ENCODE data around the gene ECD.

Gene ECD

GRCh38 chr10:73167783-73168464 lies at the start of gene ECD, which contains the start of gene FAM149B1:
ECD (minus strand) TSS chr10:73168008; CDS start chr10:73163937, 4,071 bp downstream.
FAM149B1 (plus strand) TSS chr10:73168119; CDS start chr10:73168340, 221 bp downstream.
- DNase-seq (ENCODE audit: low read depth) = peak; percentile 74

GRCh38 chr10:73215749-73216148 lies 47.9 kb upstream of the ECD start:
- DNase-seq (ENCODE audit: low read depth) = no peak

- no peak for DNase-seq (ENCODE audit: low read depth)
These were observed 43.5 kb upstream of the ECD start for GRCh38 chr10:73211106-73211811.

GRCh38 chr10:73210395-73211105 lies 42.7 kb upstream of the ECD start:
- no peak for DNase-seq (ENCODE audit: low read depth)

GRCh38 chr10:73209705-73210104 lies 41.9 kb upstream of the ECD start:
- DNase-seq (ENCODE audit: low read depth) = peak; percentile 22

- DNase-seq (ENCODE audit: low read depth) = no peak
These were observed 40.1 kb upstream of the ECD start for GRCh38 chr10:73207883-73208282.

GRCh38 chr10:73206385-73206784 lies 38.6 kb upstream of the ECD start:
- DNase-seq (ENCODE audit: low read depth) = no peak

- no peak for DNase-seq (ENCODE audit: low read depth)
These were observed 38.1 kb upstream of the ECD start for GRCh38 chr10:73205890-73206289.

GRCh38 chr10:73205081-73205480 lies 37.3 kb upstream of the ECD start:
- DNase-seq (ENCODE audit: low read depth) = no peak

- no peak for DNase-seq (ENCODE audit: low read depth)
These were observed 22.4 kb upstream of the ECD start for GRCh38 chr10:73190188-73190587.

GRCh38 chr10:73186266-73186665 lies 18.5 kb upstream of the ECD start:
- DNase-seq (ENCODE audit: low read depth) = no peak

GRCh38 chr10:73183667-73184281 lies 16.0 kb upstream of the ECD start:
- no peak for DNase-seq (ENCODE audit: low read depth)

GRCh38 chr10:73182568-73182967 lies 14.8 kb upstream of the ECD start:
- no peak for DNase-seq (ENCODE audit: low read depth)

- no peak for DNase-seq (ENCODE audit: low read depth)
These were observed 6.5 kb upstream of the ECD start for GRCh38 chr10:73174148-73174925.

- no peak for DNase-seq (ENCODE audit: low read depth)
These were observed 5.1 kb upstream of the ECD start for GRCh38 chr10:73172867-73173266.

- DNase-seq (ENCODE audit: low read depth) = no peak
These were observed 1.5 kb upstream of the ECD start for GRCh38 chr10:73169320-73169719.

- no peak for DNase-seq (ENCODE audit: low read depth)
These were observed 626 bp upstream of the ECD start for GRCh38 chr10:73168465-73168803.

GRCh38 chr10:73167458-73167782 lies 388 bp downstream of the ECD start:
- DNase-seq (ENCODE audit: low read depth) = no peak

GRCh38 chr10:73166972-73167371 lies 836 bp downstream of the ECD start:
- no peak for DNase-seq (ENCODE audit: low read depth)

- DNase-seq (ENCODE audit: low read depth) = no peak
These were observed 4.7 kb downstream of the ECD start for GRCh38 chr10:73163096-73163495.

GRCh38 chr10:73161662-73162061 lies 6.1 kb downstream of the ECD start:
- no peak for DNase-seq (ENCODE audit: low read depth)

GRCh38 chr10:73161079-73161478 lies 6.7 kb downstream of the ECD start:
- no peak for DNase-seq (ENCODE audit: low read depth)
